Brain microvascular endothelial cell (primary cell): ENCODE data around the gene RAMP3.
"Not testable (repeated sequence)": the region's sequence is repeated elsewhere in the genome, so short reads cannot be mapped to it uniquely, and the experiment has no call there.

Experiments
- DNase-seq: peaks from one replicate; pipeline ENCODE4 v3.0.0-alpha.2; 2020
- H3K27ac ChIP-seq: fragments of 250-450 bp; sonication (Bioruptor Pico); 2 replicates; pipeline ENCODE4 v1.5.1; 2020; ENCODE audit warnings: mild to moderate bottlenecking, moderate library complexity
- H3K27me3 ChIP-seq: fragments of 250-450 bp; sonication (Bioruptor Pico); replicated peaks from 2 replicates; pipeline ENCODE4 v1.5.1; 2020; ENCODE audit warnings: mild to moderate bottlenecking
- H3K36me3 ChIP-seq: fragments of 250-450 bp; sonication (Bioruptor Pico); replicated peaks from 2 replicates; pipeline ENCODE4 v1.5.1; 2020; ENCODE audit warnings: mild to moderate bottlenecking
- H3K4me3 ChIP-seq: 2 replicates; pipeline ENCODE4 v1.5.1; 2011; ENCODE audit warnings: low read depth, mild to moderate bottlenecking, control low read depth, low read length, moderate library complexity
- CTCF ChIP-seq: IDR thresholded peaks from 2 replicates; pipeline ENCODE4 v1.5.1; 2011; ENCODE audit warnings: low read depth, mild to moderate bottlenecking, moderate library complexity, low read length, control low read depth, inconsistent platforms; ENCODE audit errors: missing control alignments
- in situ Hi-C: cut with HindIII; loops from 2 replicates; pipeline ENCODE4 v1.10.0; 2017; ENCODE audit warnings: low sequenced_read_pairs, low pct_ligation_motif_present

Gene RAMP3

GRCh38 chr7:45150199-45150598 is 7.4 kb upstream of the RAMP3 start:
- DNase-seq: no peak
- Histone ChIP-seq H3K27ac (no peak overlapping the region), H3K27me3 (peaks cover 4% of the 10 kb centered on the region), H3K36me3 (no peaks in the 10 kb centered on the region), H3K4me3 (no peak overlapping the region)
- no peak for TF ChIP-seq CTCF
- in situ Hi-C loops: no loop called here

- Histone ChIP-seq H3K4me3 (no peak overlapping the region), H3K27me3 (peaks cover 4% of the 10 kb centered on the region), H3K27ac (no peak overlapping the region), H3K36me3 (no peaks in the 10 kb centered on the region)
- in situ Hi-C loops: no loop called here
- no peak for TF ChIP-seq CTCF
- DNase-seq: no peak
Measured at GRCh38 chr7:45151131-45151684, 6.4 kb upstream of the RAMP3 start.

- Histone ChIP-seq H3K36me3 (no peaks in the 10 kb centered on the region), H3K27me3 (peaks cover 9% of the 10 kb centered on the region), H3K27ac (no peak overlapping the region), H3K4me3 (no peak overlapping the region)
- in situ Hi-C loops: no loop called here
- TF ChIP-seq CTCF: no peak
- DNase-seq: no peak
Measured at GRCh38 chr7:45151967-45152366, 5.6 kb upstream of the RAMP3 start.

- Histone ChIP-seq H3K27ac (no peak overlapping the region), H3K4me3 (no peak overlapping the region), H3K27me3 (peaks cover 14% of the 10 kb centered on the region), H3K36me3 (no peaks in the 10 kb centered on the region)
- in situ Hi-C loops: no loop called here
- TF ChIP-seq CTCF: peak; percentile 23
- DNase-seq: no peak
Measured at GRCh38 chr7:45153233-45153632, 4.4 kb upstream of the RAMP3 start.

- in situ Hi-C loops, H3K36me3 ChIP-seq, DNase-seq, H3K27ac ChIP-seq, H3K4me3 ChIP-seq: not testable (repeated sequence)
- H3K27me3 ChIP-seq: peaks cover 20% of the 10 kb centered on the region
Measured at GRCh38 chr7:45153861-45154260, 3.7 kb upstream of the RAMP3 start.

- in situ Hi-C loops: no loop called here
- H3K27me3 ChIP-seq: peaks cover 22% of the 10 kb centered on the region
- no peak for DNase-seq
- H3K27ac ChIP-seq: no peak overlapping the region
- no peak for TF ChIP-seq CTCF
- no peaks in the 10 kb centered on the region for H3K36me3 ChIP-seq
- no peak overlapping the region for H3K4me3 ChIP-seq
Measured at GRCh38 chr7:45155357-45155900, 2.2 kb upstream of the RAMP3 start.
